Measurements from ENCODE around the gene ADAM23. TPM values are rescaled to one million over a fixed set of nuclear protein-coding genes. Genes with fewer than 3 reads are reported as not detected.

Gene ADAM23
- total RNA-seq, 1 donor from 2014 or later, result 12.0 TPM

- Mint-ChIP-seq H3K27ac (ENCODE audit: unreplicated experiment) (no peak overlapping the region), H3K9me3 (ENCODE audit: unreplicated experiment) (peaks cover 4% of the 10 kb centered on the region), H3K27me3 (ENCODE audit: unreplicated experiment) (no peaks in the 10 kb centered on the region), H3K36me3 (ENCODE audit: low read depth, unreplicated experiment) (no peaks in the 10 kb centered on the region), H3K4me1 (ENCODE audit: unreplicated experiment) (no peaks in the 10 kb centered on the region), H3K4me3 (ENCODE audit: unreplicated experiment) (no peak overlapping the region)
- TF ChIP-seq CTCF (IDR thresholded peaks at IDR 0.05; ENCODE audit: unreplicated experiment), result no peak
- DNase-seq (ENCODE audit: low spot score), result no peak
Observed at GRCh38 chr2:206423147-206423546, 20.2 kb upstream of the ADAM23 start.

GRCh38 chr2:206424134-206424533 is 19.2 kb upstream of the ADAM23 start:
- peaks cover 4% of the 10 kb centered on the region for H3K9me3 Mint-ChIP-seq (ENCODE audit: unreplicated experiment)
- H3K27ac Mint-ChIP-seq (ENCODE audit: unreplicated experiment), result no peak overlapping the region
- no peaks in the 10 kb centered on the region for H3K4me1 Mint-ChIP-seq (ENCODE audit: unreplicated experiment)
- DNase-seq (ENCODE audit: low spot score), result no peak
- TF ChIP-seq CTCF (IDR thresholded peaks at IDR 0.05; ENCODE audit: unreplicated experiment), result no peak
- no peaks in the 10 kb centered on the region for H3K27me3 Mint-ChIP-seq (ENCODE audit: unreplicated experiment)
- H3K36me3 Mint-ChIP-seq (ENCODE audit: low read depth, unreplicated experiment), result no peaks in the 10 kb centered on the region
- no peak overlapping the region for H3K4me3 Mint-ChIP-seq (ENCODE audit: unreplicated experiment)

- Mint-ChIP-seq H3K4me3 (ENCODE audit: unreplicated experiment) (no peak overlapping the region), H3K9me3 (ENCODE audit: unreplicated experiment) (no peaks in the 10 kb centered on the region), H3K27ac (ENCODE audit: unreplicated experiment) (no peak overlapping the region), H3K27me3 (ENCODE audit: unreplicated experiment) (no peaks in the 10 kb centered on the region), H3K36me3 (ENCODE audit: low read depth, unreplicated experiment) (no peaks in the 10 kb centered on the region), H3K4me1 (ENCODE audit: unreplicated experiment) (no peaks in the 10 kb centered on the region)
- no peak for DNase-seq (ENCODE audit: low spot score)
- no peak for TF ChIP-seq CTCF (IDR thresholded peaks at IDR 0.05; ENCODE audit: unreplicated experiment)
Observed at GRCh38 chr2:206428783-206429182, 14.5 kb upstream of the ADAM23 start.

- Mint-ChIP-seq H3K27ac (ENCODE audit: unreplicated experiment) (no peak overlapping the region), H3K4me3 (ENCODE audit: unreplicated experiment) (no peak overlapping the region), H3K27me3 (ENCODE audit: unreplicated experiment) (no peaks in the 10 kb centered on the region), H3K36me3 (ENCODE audit: low read depth, unreplicated experiment) (no peaks in the 10 kb centered on the region), H3K4me1 (ENCODE audit: unreplicated experiment) (no peaks in the 10 kb centered on the region), H3K9me3 (ENCODE audit: unreplicated experiment) (no peaks in the 10 kb centered on the region)
- no peak for TF ChIP-seq CTCF (IDR thresholded peaks at IDR 0.05; ENCODE audit: unreplicated experiment)
- DNase-seq (ENCODE audit: low spot score), result no peak
Observed at GRCh38 chr2:206430452-206430851, 12.9 kb upstream of the ADAM23 start.

- Mint-ChIP-seq H3K4me1 (ENCODE audit: unreplicated experiment) (no peaks in the 10 kb centered on the region), H3K27ac (ENCODE audit: unreplicated experiment) (no peak overlapping the region), H3K9me3 (ENCODE audit: unreplicated experiment) (no peaks in the 10 kb centered on the region), H3K4me3 (ENCODE audit: unreplicated experiment) (no peak overlapping the region), H3K27me3 (ENCODE audit: unreplicated experiment) (no peaks in the 10 kb centered on the region), H3K36me3 (ENCODE audit: low read depth, unreplicated experiment) (no peaks in the 10 kb centered on the region)
- no peak for DNase-seq (ENCODE audit: low spot score)
- TF ChIP-seq CTCF (IDR thresholded peaks at IDR 0.05; ENCODE audit: unreplicated experiment), result no peak
Observed at GRCh38 chr2:206431439-206431838, 11.9 kb upstream of the ADAM23 start.
